SK-N-SH treated with all-trans-retinoic acid at 6 μM for 48 hours (cell line): ENCODE measurements around the gene ABCA13.

Experiments
- ATAC-seq: fragments of 200-7000 bp; cut with Tn5 transposase; 3 replicates; pipeline ENCODE4 v1.9.1; 2020; ENCODE audit warnings: mild to moderate bottlenecking, moderate library complexity
- BACH2 ChIP-seq: fragments of 250-450 bp; sonication (Bioruptor Pico); IDR thresholded peaks from 2 replicates; pipeline ENCODE4 v1.9.0; 2021; ENCODE audit warnings: mild to moderate bottlenecking, borderline replicate concordance
- CSRNP3 ChIP-seq: fragments of 250-450 bp; sonication (Bioruptor Pico); IDR thresholded peaks from 2 replicates; pipeline ENCODE4 v1.5.1; 2021; ENCODE audit warnings: mild to moderate bottlenecking, moderate library complexity
- ESRRG ChIP-seq: fragments of 250-450 bp; sonication (Bioruptor Pico); IDR thresholded peaks from 2 replicates; pipeline ENCODE4 v1.6.1; 2021; ENCODE audit warnings: mild to moderate bottlenecking
- ISL1 ChIP-seq: fragments of 250-450 bp; sonication (Bioruptor Pico); IDR thresholded peaks from 2 replicates; pipeline ENCODE4 v2.1.2; 2022; ENCODE audit warnings: mild to moderate bottlenecking, moderate library complexity
- OSR1 ChIP-seq: fragments of 250-450 bp; sonication (Bioruptor Pico); IDR thresholded peaks from 2 replicates; pipeline ENCODE4 v1.8.0; 2022; ENCODE audit warnings: moderate library complexity, mild to moderate bottlenecking, inconsistent platforms
- POU6F1 ChIP-seq: fragments of 250-450 bp; sonication (Bioruptor Pico); IDR thresholded peaks from 2 replicates; pipeline ENCODE4 v1.8.0; 2021; ENCODE audit warnings: low read depth, mild to moderate bottlenecking, moderate library complexity, borderline replicate concordance
- RARB ChIP-seq: fragments of 250-450 bp; sonication (Bioruptor Pico); IDR thresholded peaks from 2 replicates; pipeline ENCODE4 v1.8.0; 2021; ENCODE audit warnings: mild to moderate bottlenecking, moderate library complexity
- SNAI2 ChIP-seq: fragments of 250-450 bp; sonication (Bioruptor Pico); IDR thresholded peaks from 2 replicates; pipeline ENCODE4 v1.5.0; 2020; ENCODE audit warnings: mild to moderate bottlenecking, moderate library complexity
- TCF4 ChIP-seq: fragments of 250-450 bp; sonication (Bioruptor Pico); IDR thresholded peaks from 2 replicates; pipeline ENCODE4 v1.8.0; 2021; ENCODE audit warnings: mild to moderate bottlenecking, moderate library complexity, borderline replicate concordance
- ZC3H10 ChIP-seq: fragments of 250-450 bp; sonication (Bioruptor Pico); IDR thresholded peaks from 2 replicates; pipeline ENCODE4 v1.5.1; 2021; ENCODE audit warnings: mild to moderate bottlenecking, moderate library complexity
- ZFP3 ChIP-seq: fragments of 250-450 bp; sonication (Bioruptor Pico); IDR thresholded peaks from 2 replicates; pipeline ENCODE4 v1.5.0; 2020; ENCODE audit warnings: mild to moderate bottlenecking, moderate library complexity
- ZFP30 ChIP-seq: fragments of 450-650 bp; formaldehyde crosslinking; IDR thresholded peaks from 2 replicates; pipeline ENCODE4 v1.5.0; 2022; ENCODE audit warnings: mild to moderate bottlenecking, moderate library complexity
- ZNF565 ChIP-seq: fragments of 450-650 bp; formaldehyde crosslinking; conservative IDR thresholded peaks from 2 replicates; pipeline ENCODE4 v1.5.0; 2020; ENCODE audit warnings: low read depth, mild to moderate bottlenecking, moderate library complexity
- ZNF70 ChIP-seq: fragments of 450-650 bp; formaldehyde crosslinking; IDR thresholded peaks from 2 replicates; pipeline ENCODE4 v1.5.0; 2020; ENCODE audit warnings: mild to moderate bottlenecking, moderate library complexity
- ZNF8 ChIP-seq: fragments of 450-650 bp; formaldehyde crosslinking; IDR thresholded peaks from 2 replicates; pipeline ENCODE4 v1.5.0; 2020; ENCODE audit warnings: mild to moderate bottlenecking, moderate library complexity
- TF ChIP-seq, protein P1 (sequence below): fragments of 250-450 bp; sonication (Bioruptor Pico); IDR thresholded peaks from 2 replicates; pipeline ENCODE4 v1.8.0; 2020; ENCODE audit warnings: mild to moderate bottlenecking, moderate library complexity, borderline replicate concordance
- TF ChIP-seq, protein P2 (sequence below): fragments of 250-450 bp; sonication (Bioruptor Pico); IDR thresholded peaks from 2 replicates; pipeline ENCODE4 v1.5.1; 2020; ENCODE audit warnings: low read depth, mild to moderate bottlenecking, moderate library complexity

Gene ABCA13

GRCh38 chr7:48427671-48428070 is 256.4 kb downstream of the ABCA13 start (continued):
- TF ChIP-seq CSRNP3 (no peak), ISL1 (CRISPR knock-in tag) (no peak), RARB (no peak), SNAI2 (CRISPR knock-in tag) (no peak), ESRRG (CRISPR knock-in tag) (no peak), TCF4 (CRISPR knock-in tag) (no peak), OSR1 (no peak)
- TF ChIP-seq, protein P1, sequence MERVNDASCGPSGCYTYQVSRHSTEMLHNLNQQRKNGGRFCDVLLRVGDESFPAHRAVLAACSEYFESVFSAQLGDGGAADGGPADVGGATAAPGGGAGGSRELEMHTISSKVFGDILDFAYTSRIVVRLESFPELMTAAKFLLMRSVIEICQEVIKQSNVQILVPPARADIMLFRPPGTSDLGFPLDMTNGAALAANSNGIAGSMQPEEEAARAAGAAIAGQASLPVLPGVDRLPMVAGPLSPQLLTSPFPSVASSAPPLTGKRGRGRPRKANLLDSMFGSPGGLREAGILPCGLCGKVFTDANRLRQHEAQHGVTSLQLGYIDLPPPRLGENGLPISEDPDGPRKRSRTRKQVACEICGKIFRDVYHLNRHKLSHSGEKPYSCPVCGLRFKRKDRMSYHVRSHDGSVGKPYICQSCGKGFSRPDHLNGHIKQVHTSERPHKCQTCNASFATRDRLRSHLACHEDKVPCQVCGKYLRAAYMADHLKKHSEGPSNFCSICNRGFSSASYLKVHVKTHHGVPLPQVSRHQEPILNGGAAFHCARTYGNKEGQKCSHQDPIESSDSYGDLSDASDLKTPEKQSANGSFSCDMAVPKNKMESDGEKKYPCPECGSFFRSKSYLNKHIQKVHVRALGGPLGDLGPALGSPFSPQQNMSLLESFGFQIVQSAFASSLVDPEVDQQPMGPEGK (CRISPR knock-in tag): no peak

- no peak for TF ChIP-seq ZC3H10 (CRISPR knock-in tag)
- no peak for TF ChIP-seq RARB
- no peak for ATAC-seq
Observed at GRCh38 chr7:48428091-48428684, 256.9 kb downstream of the ABCA13 start.

DNA sequence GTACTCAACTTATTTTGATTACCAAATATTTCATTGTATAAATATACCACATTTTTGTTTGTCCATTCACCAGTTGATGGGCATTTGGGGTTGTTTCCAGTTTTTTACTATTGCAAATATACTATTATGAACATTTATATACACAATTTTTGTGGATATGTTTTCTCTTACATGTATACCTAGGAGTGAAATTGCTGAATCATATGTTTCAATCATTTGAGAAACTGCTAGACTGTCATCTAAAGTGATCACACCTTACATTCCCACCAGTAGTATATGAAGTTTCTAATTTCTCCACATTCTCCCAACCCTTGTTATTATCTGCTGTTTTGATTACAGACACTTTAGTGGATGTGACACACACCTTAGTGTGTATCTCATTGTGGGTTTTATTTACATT is 257.9 kb downstream of the ABCA13 start:
- no peak for ATAC-seq
- TF ChIP-seq ZFP30 (CRISPR knock-in tag) (no peak), ZFP3 (CRISPR knock-in tag) (no peak), OSR1 (no peak), ZNF565 (CRISPR knock-in tag) (no peak), ESRRG (CRISPR knock-in tag) (no peak), ZC3H10 (CRISPR knock-in tag) (no peak), TCF4 (CRISPR knock-in tag) (no peak), ZNF70 (CRISPR knock-in tag) (no peak)
- TF ChIP-seq, protein P1 (CRISPR knock-in tag): no peak
- TF ChIP-seq, protein P2, sequence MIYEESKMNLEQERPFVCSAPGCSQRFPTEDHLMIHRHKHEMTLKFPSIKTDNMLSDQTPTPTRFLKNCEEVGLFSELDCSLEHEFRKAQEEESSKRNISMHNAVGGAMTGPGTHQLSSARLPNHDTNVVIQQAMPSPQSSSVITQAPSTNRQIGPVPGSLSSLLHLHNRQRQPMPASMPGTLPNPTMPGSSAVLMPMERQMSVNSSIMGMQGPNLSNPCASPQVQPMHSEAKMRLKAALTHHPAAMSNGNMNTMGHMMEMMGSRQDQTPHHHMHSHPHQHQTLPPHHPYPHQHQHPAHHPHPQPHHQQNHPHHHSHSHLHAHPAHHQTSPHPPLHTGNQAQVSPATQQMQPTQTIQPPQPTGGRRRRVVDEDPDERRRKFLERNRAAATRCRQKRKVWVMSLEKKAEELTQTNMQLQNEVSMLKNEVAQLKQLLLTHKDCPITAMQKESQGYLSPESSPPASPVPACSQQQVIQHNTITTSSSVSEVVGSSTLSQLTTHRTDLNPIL (CRISPR knock-in tag): no peak

DNA sequence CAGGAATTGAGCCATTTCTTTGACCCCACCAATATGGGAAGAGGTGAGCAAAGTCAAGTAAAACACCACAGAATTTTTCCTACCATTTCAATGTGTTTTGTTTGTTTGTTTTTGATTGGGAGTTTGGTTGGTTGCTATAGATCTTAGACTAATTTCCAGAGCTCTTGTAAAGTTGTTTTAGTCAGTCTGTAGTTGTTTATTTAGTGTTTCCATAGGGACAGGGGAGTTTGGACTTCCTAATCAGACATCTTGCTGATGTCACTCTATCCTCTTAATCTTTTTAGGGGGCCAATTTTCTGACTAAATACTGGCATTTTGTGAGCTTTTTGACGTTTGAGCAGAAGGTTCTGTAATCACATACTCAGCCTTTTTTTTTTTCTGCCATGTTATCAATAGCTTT is 266.9 kb downstream of the ABCA13 start:
- ATAC-seq: no peak
- TF ChIP-seq ZNF70 (CRISPR knock-in tag) (no peak), ZC3H10 (CRISPR knock-in tag) (no peak), ISL1 (CRISPR knock-in tag) (no peak), SNAI2 (CRISPR knock-in tag) (no peak), ZNF565 (CRISPR knock-in tag) (no peak), ZNF8 (no peak), BACH2 (CRISPR knock-in tag) (no peak), POU6F1 (CRISPR knock-in tag) (no peak)
- TF ChIP-seq, protein P1 (CRISPR knock-in tag): no peak
